IMR-90 (cell line): Measurements from ENCODE around the gene DSE. TPM values are rescaled to one million over a fixed set of nuclear protein-coding genes. Genes with fewer than 3 reads are reported as not detected.
A peak's percentile ranks its signal among the peaks of the same experiment; 100 is the strongest.

Source experiments
- ATAC-seq: fragments of 200-7000 bp; cut with Tn5 transposase; 2 replicates; pipeline ENCODE4 v1.9.1; 2020; ENCODE audit warnings: low read depth, mild to moderate bottlenecking, moderate library complexity
- BruUV-seq: library from RNA; stranded (reverse); fragments of 400-500 nt; replicated peaks from 2 replicates; lab custom pipeline; 2021; lab: Mats Ljungman, UMichigan
- CTCF ChIA-PET: fragments of 300-600 bp; formaldehyde crosslinking; extraction: SDS; loops from one replicate; lab custom pipeline; 2021; ENCODE audit warnings: antibody characterized with exemption; lab: Yijun Ruan, JAX
- POLR2A ChIA-PET: fragments of 300-600 bp; sonication (Branson Sonifier 250); formaldehyde crosslinking; loops from one replicate; lab custom pipeline; 2022; ENCODE audit warnings: antibody characterized with exemption; ENCODE audit not compliant: unreplicated experiment; lab: Charles Lee
- DNase-seq: peaks from one replicate; pipeline ENCODE4 v3.0.0; 2013
- H2AFZ ChIP-seq: replicated peaks from 2 replicates; pipeline ENCODE3; 2013; ENCODE audit warnings: low read length, mild to moderate bottlenecking; ENCODE audit not compliant: poor library complexity
- H2AK5ac ChIP-seq: 2 replicates; pipeline ENCODE4 v1.6.1; 2013; ENCODE audit warnings: low read depth, low read length, inconsistent platforms
- H2AK9ac ChIP-seq: replicated peaks from 2 replicates; pipeline ENCODE3; 2013; ENCODE audit warnings: mild to moderate bottlenecking, low read depth, low read length, moderate library complexity; ENCODE audit not compliant: poor library complexity
- H2BK120ac ChIP-seq: 2 replicates; pipeline ENCODE4 v1.6.1; 2013; ENCODE audit warnings: low read depth, low read length, inconsistent platforms
- H2BK15ac ChIP-seq: 3 replicates; pipeline ENCODE4 v1.6.1; 2013; ENCODE audit warnings: low read depth, low read length, inconsistent platforms
- H2BK20ac ChIP-seq: 2 replicates; pipeline ENCODE4 v1.6.1; 2013; ENCODE audit warnings: low read depth, mild to moderate bottlenecking, inconsistent platforms, low read length, moderate library complexity
- H2BK5ac ChIP-seq: 2 replicates; pipeline ENCODE4 v1.6.1; 2013; ENCODE audit warnings: mild to moderate bottlenecking, low read depth, low read length, inconsistent platforms; ENCODE audit not compliant: poor library complexity, severe bottlenecking
- H3K14ac ChIP-seq: replicated peaks from 2 replicates; pipeline ENCODE4 v1.6.1; 2013; ENCODE audit warnings: low read depth, low read length, inconsistent platforms
- H3K18ac ChIP-seq: 2 replicates; pipeline ENCODE4 v1.6.1; 2013; ENCODE audit warnings: low read depth, low read length, control low read depth
- H3K23ac ChIP-seq: 2 replicates; pipeline ENCODE4 v1.6.1; 2013; ENCODE audit warnings: low read depth, low read length, inconsistent platforms
- H3K27ac ChIP-seq: 2 replicates; pipeline ENCODE4 v1.5.1; 2013; ENCODE audit warnings: mild to moderate bottlenecking, control low read depth, low read length; ENCODE audit not compliant: insufficient read depth
- H3K27me3 ChIP-seq: 2 replicates; pipeline ENCODE4 v1.6.1; 2013; ENCODE audit warnings: low read length; ENCODE audit not compliant: control insufficient read depth, insufficient read depth
- H3K36me3 ChIP-seq: 2 replicates; pipeline ENCODE4 v1.6.1; 2013; ENCODE audit warnings: low read length, mixed read lengths; ENCODE audit not compliant: control insufficient read depth, insufficient read depth
- H3K4ac ChIP-seq: 2 replicates; pipeline ENCODE4 v1.6.1; 2013; ENCODE audit warnings: low read depth, low read length, inconsistent platforms
- H3K4me1 ChIP-seq: 2 replicates; pipeline ENCODE4 v1.6.1; 2013; ENCODE audit warnings: low read length, mixed read lengths; ENCODE audit not compliant: control insufficient read depth, insufficient read depth
- H3K4me2 ChIP-seq: 2 replicates; pipeline ENCODE4 v1.6.1; 2013; ENCODE audit warnings: low read depth, mild to moderate bottlenecking, control low read depth, low read length, moderate library complexity
- H3K4me3 ChIP-seq: 2 replicates; pipeline ENCODE4 v1.5.1; 2013; ENCODE audit warnings: low read depth, mild to moderate bottlenecking, control low read depth, low read length, moderate library complexity; ENCODE audit not compliant: insufficient read depth
- H3K56ac ChIP-seq: 2 replicates; pipeline ENCODE4 v1.6.1; 2013; ENCODE audit warnings: low read length, inconsistent platforms; ENCODE audit not compliant: insufficient read depth; ENCODE audit errors: extremely low read depth
- H3K79me1 ChIP-seq, 2 experiments: 2 replicates each; pipeline ENCODE4 v1.6.1; 2013; ENCODE audit warnings: low read length in 2 of 2, inconsistent platforms in 1 of 2, low read depth in 1 of 2
- H3K9ac ChIP-seq: 2 replicates; pipeline ENCODE4 v1.6.1; 2013; ENCODE audit warnings: low read depth, low read length, control low read depth
- H3K9me1 ChIP-seq: 2 replicates; pipeline ENCODE4 v1.6.1; 2013; ENCODE audit warnings: low read length, inconsistent platforms; ENCODE audit not compliant: insufficient read depth
- H3K9me3 ChIP-seq: 2 replicates; pipeline ENCODE4 v1.6.1; 2013; ENCODE audit warnings: low read length; ENCODE audit not compliant: control insufficient read depth, insufficient read depth
- H4K20me1 ChIP-seq: 2 replicates; pipeline ENCODE4 v1.6.1; 2013; ENCODE audit warnings: low read length, inconsistent platforms; ENCODE audit not compliant: insufficient read depth
- H4K5ac ChIP-seq: 2 replicates; pipeline ENCODE4 v1.6.1; 2013; ENCODE audit warnings: mild to moderate bottlenecking, low read depth, low read length, control low read depth
- H4K8ac ChIP-seq, 2 experiments: 2 replicates each; pipeline ENCODE4 v1.6.1; 2013; ENCODE audit warnings: low read depth in 2 of 2, low read length in 2 of 2, control low read depth in 1 of 2, inconsistent platforms in 1 of 2
- H4K91ac ChIP-seq: 2 replicates; pipeline ENCODE4 v1.6.1; 2013; ENCODE audit warnings: low read depth, low read length, inconsistent platforms; ENCODE audit not compliant: insufficient read depth
- CEBPB ChIP-seq: IDR thresholded peaks from 2 replicates; pipeline ENCODE4 v1.6.1; 2012; ENCODE audit warnings: low read depth, low read length, improper control_type of control experiment
- CHD1 ChIP-seq: IDR thresholded peaks from 2 replicates; pipeline ENCODE4 v1.6.1; 2012; ENCODE audit warnings: low read depth, low read length, improper control_type of control experiment
- FOS ChIP-seq: fragments of 150-350 bp; IDR thresholded peaks from 2 replicates; pipeline ENCODE4 v1.6.1; 2016; ENCODE audit warnings: low read depth, low read length
- MAFK ChIP-seq: IDR thresholded peaks from 2 replicates; pipeline ENCODE4 v1.6.1; 2012; ENCODE audit warnings: low read depth, low read length, improper control_type of control experiment
- POLR2A ChIP-seq: IDR thresholded peaks from 2 replicates; pipeline ENCODE4 v1.6.1; 2012; ENCODE audit warnings: mild to moderate bottlenecking, low read depth, low read length
- RFX5 ChIP-seq: IDR thresholded peaks from 2 replicates; pipeline ENCODE4 v1.8.0; 2012; ENCODE audit warnings: low read depth, mild to moderate bottlenecking, low read length, moderate library complexity
- WGBS, 2 experiments: methylation state at CpG; one replicate each; pipeline versions ENCODE4 v1.1.5 to v1.1.7; 2013; ENCODE audit warnings: missing lambda C conversion rate in 2 of 2; ENCODE audit not compliant: insufficient read length in 1 of 2; ENCODE audit errors: extremely low coverage in 2 of 2; 5-methylcytosine and 5-hydroxymethylcytosine counted together
- dilution Hi-C: fragments of 300-500 bp; cut with HindIII; formaldehyde crosslinking; loops from one replicate; pipeline ENCODE4 v1.14.3; 2018; ENCODE audit warnings: low sequenced_read_pairs; ENCODE audit not compliant: unreplicated experiment
- in situ Hi-C: fragments of 300-500 bp; cut with MboI; formaldehyde crosslinking; loops from 3 replicates; pipeline ENCODE4 v1.14.3; 2019; ENCODE audit warnings: low sequenced_read_pairs, inconsistent platforms, mixed read lengths
- intact Hi-C: fragments of 100-400 bp; cut with micrococcal nuclease; formaldehyde crosslinking; loops from 2 replicates; pipeline ENCODE4 v1.10.0; 2022
- polyA plus RNA-seq, 3 experiments: library from polyadenylated mRNA; depleted of rRNA; stranded (reverse); fragments of >200 nt; gene quantifications; 2 replicates each; pipeline ENCODE4 v1.2.3, GENCODE V29; 2012; ENCODE audit warnings: low replicate concordance in 1 of 3
- total RNA-seq: library from RNA; depleted of rRNA; stranded (reverse); fragments of >200 nt; gene quantifications from 2 replicates; pipeline ENCODE4 v1.2.3, GENCODE V29; 2012
- TF ChIP-seq, protein P1 (sequence below): fragments of 150-350 bp; IDR thresholded peaks from 2 replicates; pipeline ENCODE4 v1.6.1; 2016; ENCODE audit warnings: low read depth, mild to moderate bottlenecking, low read length, moderate library complexity, borderline replicate concordance

The DSE gene
- total and polyA plus RNA-seq, 2 of the 4 experiments (the other 2 are of a cell fraction), result 48.0 to 154 TPM

DNA sequence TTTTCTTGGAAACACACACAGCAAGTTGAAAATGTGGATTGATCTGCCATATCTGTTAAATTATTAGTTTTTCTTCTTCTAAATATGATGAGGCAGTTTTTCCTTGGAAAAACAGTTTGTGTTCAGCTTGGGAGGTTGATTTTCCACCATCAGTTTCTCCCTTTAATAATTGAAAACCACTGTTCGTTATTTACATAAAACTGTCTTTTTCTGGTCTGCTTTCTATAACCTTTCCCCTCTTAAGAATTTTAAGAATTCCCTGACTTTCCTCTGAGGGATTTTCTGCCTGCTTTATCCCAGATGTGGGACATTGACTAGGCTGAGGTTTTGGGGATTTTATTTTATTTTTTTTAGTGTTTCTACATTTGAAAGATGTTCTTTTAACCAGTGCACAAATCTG lies 27.2 kb downstream of the DSE start:
- in situ Hi-C loops, result no loop called here
- Histone ChIP-seq H3K56ac (peak overlapping the region; percentile 73; the same call in 1 of the 2 replicates), H3K27me3 (no peaks in the 10 kb centered on the region), H3K23ac (peak overlapping the region; percentile 42; the same call in 1 of the 2 replicates), H3K27ac (peak overlapping the region; percentile 75; the same call in 1 of the 2 replicates), H3K4me2 (peak overlapping the region; percentile 85), H3K9me3 (no peaks in the 10 kb centered on the region), H3K4me3 (no peak overlapping the region), H2BK5ac (peak overlapping the region; percentile 93), H3K14ac (peak overlapping the region; percentile 83; the same call in 1 of the 2 replicates), H3K4ac (peak overlapping the region; percentile 71; the same call in 1 of the 2 replicates), H3K36me3 (peaks cover 5% of the 10 kb centered on the region), H4K20me1 (peaks cover 3% of the 10 kb centered on the region; the same call in 1 of the 2 replicates), H4K5ac (no peak overlapping the region; the same call in 1 of the 2 replicates), H4K91ac (0 out of 2 replicates have a peak overlapping the region, but pooled peaks have one; percentile 7), H3K9me1 (peaks cover 20% of the 10 kb centered on the region), H2AFZ (no peak overlapping the region), H2AK5ac (no peak overlapping the region), H2AK9ac (no peak overlapping the region), H3K18ac (peak overlapping the region; percentile 80; the same call in 1 of the 2 replicates), H3K4me1 (peaks cover 22% of the 10 kb centered on the region), H3K79me1 (peaks cover 18 to 52% of the 10 kb centered on the region in 2 experiments), H3K9ac (peak overlapping the region; percentile 38; the same call in 1 of the 2 replicates), H2BK120ac (peak overlapping the region; percentile 79), H4K8ac (peak overlapping the region in 1 of 2 experiments; percentile 65; a peak in 1 of 4 replicates), H2BK20ac (no peak overlapping the region), H2BK15ac (no peak overlapping the region)
- intact Hi-C loops, result loop anchor here (1.0 to 2.0 kb wide), 2 partner anchors 27 to 107 kb away; no protein-coding TSS in a partner anchor
- CTCF ChIA-PET, result no interaction called here
- POLR2A ChIA-PET, result interaction anchor here (0.7 kb wide), 1 partner anchor 133 kb away, joined by 4 read pairs; no protein-coding TSS in a partner anchor
- BruUV-seq, result no TSS peak
- WGBS, 2 experiments, result no CpG with 5 or more reads among the region's 1 CpG
- DNase-seq (peak; percentile 67), ATAC-seq (peak; percentile 67)
- dilution Hi-C loops, result no loop called here
- TF ChIP-seq, protein P1, sequence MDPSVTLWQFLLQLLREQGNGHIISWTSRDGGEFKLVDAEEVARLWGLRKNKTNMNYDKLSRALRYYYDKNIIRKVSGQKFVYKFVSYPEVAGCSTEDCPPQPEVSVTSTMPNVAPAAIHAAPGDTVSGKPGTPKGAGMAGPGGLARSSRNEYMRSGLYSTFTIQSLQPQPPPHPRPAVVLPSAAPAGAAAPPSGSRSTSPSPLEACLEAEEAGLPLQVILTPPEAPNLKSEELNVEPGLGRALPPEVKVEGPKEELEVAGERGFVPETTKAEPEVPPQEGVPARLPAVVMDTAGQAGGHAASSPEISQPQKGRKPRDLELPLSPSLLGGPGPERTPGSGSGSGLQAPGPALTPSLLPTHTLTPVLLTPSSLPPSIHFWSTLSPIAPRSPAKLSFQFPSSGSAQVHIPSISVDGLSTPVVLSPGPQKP, result no peak
- TF ChIP-seq POLR2A (no peak), CEBPB (no peak), MAFK (no peak), CHD1 (no peak), FOS (no peak), RFX5 (no peak)
